Measurements from ENCODE around the gene TTLL12.
A peak's percentile ranks its signal among the peaks of the same experiment; 100 is the strongest.

TTLL12 gene

DNA sequence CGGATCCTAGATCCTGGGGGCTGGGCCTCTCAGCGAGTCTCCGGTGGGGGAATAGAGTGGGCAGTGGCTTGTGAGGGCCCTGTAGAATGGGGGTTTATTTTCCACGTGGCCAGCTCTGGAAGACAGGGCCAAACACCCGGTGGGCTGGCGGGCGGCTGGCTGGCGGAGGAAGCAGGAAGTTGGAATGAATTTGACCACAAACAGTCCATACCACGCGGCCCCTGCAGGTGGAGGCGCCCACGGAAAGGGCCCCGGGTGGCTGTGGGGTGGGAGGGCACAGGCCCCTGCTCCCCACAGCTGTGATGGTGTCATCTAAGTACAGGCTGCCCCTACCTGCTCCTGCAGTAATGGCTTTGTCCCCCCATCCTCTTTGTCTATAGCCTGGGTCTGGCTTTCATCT, 58.8 kb downstream of the TTLL12 start:
- H3K4me3 ChIP-seq (ENCODE audit: low read depth, low read length, poor library complexity, severe bottlenecking): peak overlapping the region; percentile 18
- no peaks in the 10 kb centered on the region for H3K79me2 ChIP-seq (ENCODE audit: insufficient read depth, low read length)
- H2AFZ ChIP-seq (ENCODE audit: low read length): no peak overlapping the region
- H3K36me3 ChIP-seq (ENCODE audit: insufficient read depth, low read length): peaks cover 66% of the 10 kb centered on the region
- peaks cover under 1% of the 10 kb centered on the region; the same call in 1 of the 2 replicates for H3F3A ChIP-seq (ENCODE audit: insufficient read depth, low read length)
- H3K27me3 ChIP-seq (ENCODE audit: insufficient read depth, low read length): no peaks in the 10 kb centered on the region
- peak overlapping the region; percentile 42; the same call in 1 of the 2 replicates for H3K9ac ChIP-seq (ENCODE audit: low read length)
- peaks cover 51% of the 10 kb centered on the region for H3K4me1 ChIP-seq (ENCODE audit: insufficient read depth, low read length, severe bottlenecking)
- H3K9me3 ChIP-seq (ENCODE audit: low read length): no peaks in the 10 kb centered on the region
- H4K20me1 ChIP-seq (ENCODE audit: insufficient read depth, low read length): no peaks in the 10 kb centered on the region
- peak overlapping the region; percentile 53 for H3K4me2 ChIP-seq (ENCODE audit: low read length)
- TF ChIP-seq EZH2 (IDR thresholded peaks at IDR 0.05; ENCODE audit: borderline replicate concordance, low read length): no peak
- TF ChIP-seq, protein P1, sequence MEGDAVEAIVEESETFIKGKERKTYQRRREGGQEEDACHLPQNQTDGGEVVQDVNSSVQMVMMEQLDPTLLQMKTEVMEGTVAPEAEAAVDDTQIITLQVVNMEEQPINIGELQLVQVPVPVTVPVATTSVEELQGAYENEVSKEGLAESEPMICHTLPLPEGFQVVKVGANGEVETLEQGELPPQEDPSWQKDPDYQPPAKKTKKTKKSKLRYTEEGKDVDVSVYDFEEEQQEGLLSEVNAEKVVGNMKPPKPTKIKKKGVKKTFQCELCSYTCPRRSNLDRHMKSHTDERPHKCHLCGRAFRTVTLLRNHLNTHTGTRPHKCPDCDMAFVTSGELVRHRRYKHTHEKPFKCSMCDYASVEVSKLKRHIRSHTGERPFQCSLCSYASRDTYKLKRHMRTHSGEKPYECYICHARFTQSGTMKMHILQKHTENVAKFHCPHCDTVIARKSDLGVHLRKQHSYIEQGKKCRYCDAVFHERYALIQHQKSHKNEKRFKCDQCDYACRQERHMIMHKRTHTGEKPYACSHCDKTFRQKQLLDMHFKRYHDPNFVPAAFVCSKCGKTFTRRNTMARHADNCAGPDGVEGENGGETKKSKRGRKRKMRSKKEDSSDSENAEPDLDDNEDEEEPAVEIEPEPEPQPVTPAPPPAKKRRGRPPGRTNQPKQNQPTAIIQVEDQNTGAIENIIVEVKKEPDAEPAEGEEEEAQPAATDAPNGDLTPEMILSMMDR (IDR thresholded peaks at IDR 0.05; ENCODE audit: low read length): no peak
- H3K27ac ChIP-seq (ENCODE audit: low read depth, low read length, poor library complexity, severe bottlenecking): peak overlapping the region; percentile 87
- H3K9me2 ChIP-seq (ENCODE audit: low read depth, low read length): no peaks in the 10 kb centered on the region

DNA sequence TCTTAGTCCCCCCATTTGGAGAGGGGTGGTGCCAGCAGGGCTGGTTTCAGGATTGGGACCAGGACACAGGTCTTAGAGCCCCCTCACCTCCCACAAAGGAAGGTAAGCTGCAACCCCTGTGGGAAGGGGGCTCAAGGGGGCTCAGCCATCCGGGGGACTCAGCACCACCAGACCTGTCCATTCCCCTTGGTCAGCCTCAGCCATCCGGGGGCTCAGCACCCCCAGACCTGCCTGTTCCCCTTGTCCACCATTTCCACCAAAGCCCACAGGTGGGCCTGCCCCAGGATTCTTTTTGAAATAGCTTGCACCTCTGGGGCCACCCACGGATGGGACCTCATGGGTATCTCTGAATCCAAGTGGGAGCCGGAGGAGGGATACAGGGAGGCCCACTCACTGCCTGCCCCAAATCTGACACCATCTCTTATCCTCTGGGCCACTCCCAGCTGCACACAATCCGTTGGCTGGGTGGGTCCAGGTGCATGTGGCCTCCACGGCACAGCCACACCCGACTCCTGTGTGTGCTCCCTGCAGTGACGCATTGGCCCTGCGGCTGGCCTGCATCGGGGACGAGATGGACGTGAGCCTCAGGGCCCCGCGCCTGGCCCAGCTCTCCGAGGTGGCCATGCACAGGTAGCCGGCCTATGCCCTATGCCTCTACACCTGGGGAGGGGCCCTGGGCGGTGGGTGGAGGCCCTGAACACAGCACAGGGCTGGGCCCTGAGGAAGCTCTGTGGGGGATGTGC, 59.6 kb downstream of the TTLL12 start:
- peak overlapping the region; percentile 53; the same call in 1 of the 2 replicates for H3K4me2 ChIP-seq (ENCODE audit: low read length)
- no peak overlapping the region for H3K4me3 ChIP-seq (ENCODE audit: low read depth, low read length, poor library complexity, severe bottlenecking)

DNA sequence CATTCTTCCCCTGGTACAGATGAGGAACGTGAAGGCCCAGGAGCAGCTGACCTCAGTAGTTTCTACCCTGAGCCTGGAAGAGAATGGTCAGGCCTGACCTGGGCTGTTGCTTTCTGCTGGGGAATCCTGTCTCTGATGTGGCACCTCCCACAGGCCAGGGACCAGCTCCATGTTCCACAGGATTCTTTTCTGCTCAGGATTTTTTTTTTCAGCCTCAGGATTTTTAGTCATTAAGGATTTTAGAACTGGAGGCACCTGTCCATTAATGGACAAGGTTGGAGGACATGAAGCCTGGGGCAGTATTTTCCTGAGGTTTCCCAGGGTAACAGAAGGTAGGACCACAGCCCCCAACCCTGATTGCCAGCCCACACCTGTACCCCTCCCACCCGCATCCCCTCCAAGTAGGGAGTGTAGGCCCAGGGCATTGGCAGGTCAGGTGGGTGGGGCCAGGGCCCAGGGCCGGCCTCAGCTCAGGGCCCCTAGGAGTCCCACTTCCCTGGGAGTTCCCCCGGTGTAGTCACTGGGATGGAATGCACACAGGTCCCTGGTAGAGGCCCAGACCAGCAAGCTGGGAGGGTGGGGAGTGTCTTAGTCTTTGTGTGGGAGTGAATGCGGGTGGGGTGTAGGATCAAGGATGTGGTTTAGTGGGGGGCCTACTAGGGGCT, 60.3 kb downstream of the TTLL12 start:
- H3K79me2 ChIP-seq (ENCODE audit: insufficient read depth, low read length): 0 out of 2 replicates have a peak, but pooled peaks cover 4% of the 10 kb centered on the region
- no peaks in the 10 kb centered on the region for H3K27me3 ChIP-seq (ENCODE audit: insufficient read depth, low read length)
- H3K4me2 ChIP-seq (ENCODE audit: low read length): no peak overlapping the region
- H3K4me1 ChIP-seq (ENCODE audit: insufficient read depth, low read length, severe bottlenecking): peaks cover 66% of the 10 kb centered on the region
- H3K4me3 ChIP-seq (ENCODE audit: low read depth, low read length, poor library complexity, severe bottlenecking): no peak overlapping the region
- H3K27ac ChIP-seq (ENCODE audit: low read depth, low read length, poor library complexity, severe bottlenecking): peak overlapping the region; percentile 87
- H3K9me3 ChIP-seq (ENCODE audit: low read length): no peaks in the 10 kb centered on the region
- TF ChIP-seq, protein P1 (IDR thresholded peaks at IDR 0.05; ENCODE audit: low read length): no peak
- TF ChIP-seq EZH2 (IDR thresholded peaks at IDR 0.05; ENCODE audit: borderline replicate concordance, low read length): no peak
- no peaks in the 10 kb centered on the region for H3K9me2 ChIP-seq (ENCODE audit: low read depth, low read length)
- H3F3A ChIP-seq (ENCODE audit: insufficient read depth, low read length): peaks cover 8% of the 10 kb centered on the region
- no peak overlapping the region for H2AFZ ChIP-seq (ENCODE audit: low read length)
- H3K9ac ChIP-seq (ENCODE audit: low read length): no peak overlapping the region
- peaks cover 51% of the 10 kb centered on the region; the same call in 1 of the 2 replicates for H3K36me3 ChIP-seq (ENCODE audit: insufficient read depth, low read length)
- H4K20me1 ChIP-seq (ENCODE audit: insufficient read depth, low read length): no peaks in the 10 kb centered on the region

More for the DNA sequence above, 59.6 kb downstream of the TTLL12 start:
- Histone ChIP-seq H3K9ac (ENCODE audit: low read length) (peak overlapping the region; percentile 42; the same call in 1 of the 2 replicates), H3K9me2 (ENCODE audit: low read depth, low read length) (no peaks in the 10 kb centered on the region), H3K4me1 (ENCODE audit: insufficient read depth, low read length, severe bottlenecking) (peaks cover 59% of the 10 kb centered on the region), H4K20me1 (ENCODE audit: insufficient read depth, low read length) (no peaks in the 10 kb centered on the region), H3K27ac (ENCODE audit: low read depth, low read length, poor library complexity, severe bottlenecking) (peak overlapping the region; percentile 87), H3K27me3 (ENCODE audit: insufficient read depth, low read length) (no peaks in the 10 kb centered on the region), H3K9me3 (ENCODE audit: low read length) (no peaks in the 10 kb centered on the region), H3F3A (ENCODE audit: insufficient read depth, low read length) (peaks cover 8% of the 10 kb centered on the region), H3K36me3 (ENCODE audit: insufficient read depth, low read length) (peaks cover 58% of the 10 kb centered on the region), H2AFZ (ENCODE audit: low read length) (no peak overlapping the region), H3K79me2 (ENCODE audit: insufficient read depth, low read length) (0 out of 2 replicates have a peak, but pooled peaks cover 4% of the 10 kb centered on the region)
- no peak for TF ChIP-seq EZH2 (IDR thresholded peaks at IDR 0.05; ENCODE audit: borderline replicate concordance, low read length)
- TF ChIP-seq, protein P1 (IDR thresholded peaks at IDR 0.05; ENCODE audit: low read length): no peak

All from OCI-LY1 (cell line).